ENCODE results near the gene CFAP46.

DNA sequence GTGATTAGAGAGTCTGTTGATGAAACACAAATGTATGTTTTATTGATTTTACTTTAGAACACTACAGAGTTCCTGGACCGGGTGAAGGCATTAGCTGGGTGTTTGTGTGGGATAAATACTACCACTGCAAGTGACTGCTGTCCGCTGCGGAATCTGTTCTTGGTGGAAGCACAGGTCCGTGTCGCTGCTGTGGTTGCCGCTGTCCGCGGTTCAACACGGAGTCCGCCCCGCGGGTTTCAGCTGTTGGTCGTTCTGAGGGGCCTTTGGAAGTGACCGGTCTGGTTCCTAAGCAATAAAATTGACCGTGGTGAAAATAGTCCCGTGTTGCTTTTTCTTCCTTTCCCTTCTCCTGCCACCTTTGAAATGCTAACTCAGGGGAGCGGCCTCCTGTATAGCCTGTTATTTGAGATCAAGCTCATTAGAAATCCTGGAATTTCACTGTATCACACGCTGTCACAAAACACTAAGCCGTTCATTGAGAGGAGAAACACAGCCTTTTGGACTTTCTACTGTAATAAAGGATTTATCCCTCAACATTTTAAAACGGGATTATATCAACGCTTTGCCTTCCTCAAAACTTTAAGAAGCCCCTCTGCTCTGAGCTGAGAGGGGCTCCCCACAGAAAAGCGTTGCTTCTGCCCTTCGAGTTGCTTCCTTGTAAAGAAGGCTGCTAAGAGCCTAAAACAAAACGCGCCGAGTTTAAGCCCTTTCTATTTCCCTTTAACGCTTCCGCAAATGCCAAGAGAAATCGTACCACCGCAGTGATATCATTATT is 159.0 kb downstream of the CFAP46 start:
- TF ChIP-seq, protein P1, sequence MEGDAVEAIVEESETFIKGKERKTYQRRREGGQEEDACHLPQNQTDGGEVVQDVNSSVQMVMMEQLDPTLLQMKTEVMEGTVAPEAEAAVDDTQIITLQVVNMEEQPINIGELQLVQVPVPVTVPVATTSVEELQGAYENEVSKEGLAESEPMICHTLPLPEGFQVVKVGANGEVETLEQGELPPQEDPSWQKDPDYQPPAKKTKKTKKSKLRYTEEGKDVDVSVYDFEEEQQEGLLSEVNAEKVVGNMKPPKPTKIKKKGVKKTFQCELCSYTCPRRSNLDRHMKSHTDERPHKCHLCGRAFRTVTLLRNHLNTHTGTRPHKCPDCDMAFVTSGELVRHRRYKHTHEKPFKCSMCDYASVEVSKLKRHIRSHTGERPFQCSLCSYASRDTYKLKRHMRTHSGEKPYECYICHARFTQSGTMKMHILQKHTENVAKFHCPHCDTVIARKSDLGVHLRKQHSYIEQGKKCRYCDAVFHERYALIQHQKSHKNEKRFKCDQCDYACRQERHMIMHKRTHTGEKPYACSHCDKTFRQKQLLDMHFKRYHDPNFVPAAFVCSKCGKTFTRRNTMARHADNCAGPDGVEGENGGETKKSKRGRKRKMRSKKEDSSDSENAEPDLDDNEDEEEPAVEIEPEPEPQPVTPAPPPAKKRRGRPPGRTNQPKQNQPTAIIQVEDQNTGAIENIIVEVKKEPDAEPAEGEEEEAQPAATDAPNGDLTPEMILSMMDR (IDR thresholded peaks at IDR 0.05 in 8 of 11, conservative IDR thresholded peaks at IDR 0.05 in 3 of 11) = no peak
- TF ChIP-seq POLR2A (IDR thresholded peaks at IDR 0.05) = no peak
- no peak for TF ChIP-seq POLR2AphosphoS5 (IDR thresholded peaks at IDR 0.05)

Measured in spleen (tissue), 7 donors.